H1 (cell line): ENCODE data around the gene CELF5. TPM values are rescaled to one million over a fixed set of nuclear protein-coding genes. Genes with fewer than 3 reads are reported as not detected.

Experiments used
- CTCF ChIA-PET: fragments of 300-600 bp; sonication (Branson Sonifier 250); formaldehyde crosslinking; loops from one replicate; lab custom pipeline; 2021; ENCODE audit not compliant: partially characterized antibody; lab: Charles Lee
- POLR2A ChIA-PET: fragments of 300-600 bp; sonication (Branson Sonifier 250); formaldehyde crosslinking; loops from one replicate; lab custom pipeline; 2021; ENCODE audit warnings: inconsistent platforms; ENCODE audit not compliant: partially characterized antibody; lab: Charles Lee
- DNase-seq, 2 experiments: peaks; one replicate each; pipeline versions ENCODE4 v3.0.0 to v3.0.0-alpha.2; 2010 to 2022; ENCODE audit warnings: low spot score in 2 of 2, low read depth in 1 of 2, mixed read lengths in 1 of 2
- FAIRE-seq: peaks from 2 replicates; lab custom pipeline; 2011; peaks lifted over from hg19 to GRCh38; lab: Jason Lieb, UNC
- H2AFZ ChIP-seq: 2 replicates; pipeline ENCODE4 v1.8.1; 2012; ENCODE audit warnings: low read length, inconsistent platforms
- H2AK5ac ChIP-seq: 2 replicates; pipeline ENCODE4 v1.6.1; 2013; ENCODE audit warnings: low read depth, low read length
- H2BK120ac ChIP-seq: replicated peaks from 2 replicates; pipeline ENCODE3; 2013; ENCODE audit warnings: low read depth, low read length, inconsistent platforms
- H2BK12ac ChIP-seq: 2 replicates; pipeline ENCODE4 v1.6.1; 2013; ENCODE audit warnings: low read depth, low read length
- H2BK15ac ChIP-seq: 2 replicates; pipeline ENCODE4 v1.6.1; 2013; ENCODE audit warnings: low read length
- H2BK20ac ChIP-seq: 2 replicates; pipeline ENCODE4 v1.6.1; 2013; ENCODE audit warnings: low read length
- H2BK5ac ChIP-seq: 2 replicates; pipeline ENCODE4 v1.6.1; 2013; ENCODE audit warnings: low read depth, low read length
- H3K14ac ChIP-seq: 2 replicates; pipeline ENCODE4 v1.6.1; 2013; ENCODE audit warnings: inconsistent platforms; ENCODE audit not compliant: insufficient read length
- H3K18ac ChIP-seq: 2 replicates; pipeline ENCODE4 v1.6.1; 2013; ENCODE audit warnings: low read length; ENCODE audit errors: extremely low read depth
- H3K23ac ChIP-seq: 2 replicates; pipeline ENCODE4 v1.6.1; 2013; ENCODE audit warnings: inconsistent platforms; ENCODE audit not compliant: insufficient read length
- H3K23me2 ChIP-seq: 2 replicates; pipeline ENCODE4 v1.6.1; 2013; ENCODE audit warnings: low read depth, low read length
- H3K27ac ChIP-seq: 2 replicates; pipeline ENCODE4 v1.6.1; 2011; ENCODE audit warnings: low read depth, low read length, inconsistent platforms
- H3K27me3 ChIP-seq, 4 experiments: replicated peaks in 1 of 4; 1 replicate in 1 of 4; 2 replicates in 3 of 4; pipeline versions ENCODE4 v1.6.1 to v1.8.1; 2011 to 2013; ENCODE audit warnings: low read length in 3 of 4, mild to moderate bottlenecking in 3 of 4, inconsistent platforms in 2 of 4, mixed read lengths in 2 of 4, moderate library complexity in 1 of 4; ENCODE audit not compliant: control insufficient read depth in 3 of 4, insufficient read depth in 3 of 4; ENCODE audit errors: extremely low read depth in 1 of 4
- H3K36me3 ChIP-seq, 4 experiments: 2 replicates each; pipeline versions ENCODE4 v1.6.1 to v1.8.1; 2011 to 2013; ENCODE audit warnings: mild to moderate bottlenecking in 4 of 4, low read length in 3 of 4, moderate library complexity in 2 of 4, control low read depth in 1 of 4, inconsistent platforms in 1 of 4; ENCODE audit not compliant: insufficient read depth in 4 of 4, control insufficient read depth in 2 of 4
- H3K4ac ChIP-seq: replicated peaks from 2 replicates; pipeline ENCODE3; 2013; ENCODE audit warnings: low read length, low read depth, mixed read lengths, inconsistent platforms; ENCODE audit not compliant: insufficient read length
- H3K4me1 ChIP-seq, 4 experiments: replicated peaks in 1 of 4; 1 replicate in 1 of 4; 2 replicates in 3 of 4; pipeline versions ENCODE4 v1.6.1 to v1.8.1; 2011 to 2013; ENCODE audit warnings: low read length in 3 of 4, inconsistent platforms in 2 of 4, mixed read lengths in 1 of 4; ENCODE audit not compliant: insufficient read depth in 4 of 4, control insufficient read depth in 3 of 4
- H3K4me2 ChIP-seq, 2 experiments: 2 replicates each; pipeline versions ENCODE4 v1.6.1 to v1.8.1; 2011 to 2013; ENCODE audit warnings: low read depth in 2 of 2, low read length in 2 of 2, control low read depth in 1 of 2, inconsistent platforms in 1 of 2, mild to moderate bottlenecking in 1 of 2; ENCODE audit not compliant: insufficient read depth in 1 of 2
- H3K4me3 ChIP-seq, 4 experiments: fragments of 200-600, 300-600 bp in 1 of 4; sonication (generic), shearing (Covaris generic), sonication (Bioruptor Twin) in 1 of 4; 2 replicates each; pipeline versions ENCODE4 v1.5.1 to v1.8.1; 2011 to 2016; ENCODE audit warnings: low read length in 4 of 4, low read depth in 3 of 4, control low read depth in 2 of 4, inconsistent platforms in 2 of 4, mild to moderate bottlenecking in 2 of 4, mixed read lengths in 1 of 4, moderate library complexity in 1 of 4; ENCODE audit not compliant: insufficient read depth in 2 of 4; ENCODE audit errors: extremely low read depth in 1 of 4
- H3K56ac ChIP-seq: replicated peaks from 2 replicates; pipeline ENCODE3; 2013; ENCODE audit warnings: low read depth, mild to moderate bottlenecking, mixed read lengths, low read length, inconsistent platforms; ENCODE audit not compliant: insufficient read length
- H3K79me1 ChIP-seq: 2 replicates; pipeline ENCODE4 v1.6.1; 2013; ENCODE audit warnings: low read depth, low read length, control low read depth
- H3K79me2 ChIP-seq, 2 experiments: 2 replicates each; pipeline versions ENCODE4 v1.6.1 to v1.8.1; 2012 to 2013; ENCODE audit warnings: low read length in 2 of 2, mild to moderate bottlenecking in 2 of 2, inconsistent platforms in 1 of 2; ENCODE audit not compliant: insufficient read depth in 2 of 2, control insufficient read depth in 1 of 2
- H3K9ac ChIP-seq, 4 experiments: replicated peaks in 1 of 4; 1 replicate in 1 of 4; 2 replicates in 3 of 4; pipeline versions ENCODE4 v1.6.1 to v1.8.1; 2011 to 2013; ENCODE audit warnings: low read depth in 3 of 4, low read length in 3 of 4, control low read depth in 2 of 4, mild to moderate bottlenecking in 2 of 4, moderate library complexity in 2 of 4, inconsistent platforms in 1 of 4; ENCODE audit errors: extremely low read depth in 1 of 4
- H3K9me3 ChIP-seq, 2 experiments: 2 replicates each; pipeline versions ENCODE4 v1.6.1 to v1.8.1; 2012 to 2013; ENCODE audit warnings: mild to moderate bottlenecking in 2 of 2, moderate library complexity in 2 of 2, control low read depth in 1 of 2, inconsistent platforms in 1 of 2, low read depth in 1 of 2, low read length in 1 of 2, mixed read lengths in 1 of 2; ENCODE audit not compliant: insufficient read depth in 2 of 2
- H4K20me1 ChIP-seq, 2 experiments: replicated peaks in 1 of 2; 2 replicates each; pipeline versions ENCODE3 to v1.8.1; 2011 to 2013; ENCODE audit warnings: inconsistent platforms in 2 of 2, low read length in 2 of 2, mild to moderate bottlenecking in 1 of 2; ENCODE audit not compliant: insufficient read depth in 2 of 2, control insufficient read depth in 1 of 2
- H4K5ac ChIP-seq: 2 replicates; pipeline ENCODE4 v1.6.1; 2013; ENCODE audit warnings: low read length, low read depth, mixed read lengths, inconsistent platforms; ENCODE audit not compliant: insufficient read length
- H4K8ac ChIP-seq: 2 replicates; pipeline ENCODE4 v1.8.0; 2013; ENCODE audit warnings: mild to moderate bottlenecking, moderate library complexity, low read length, inconsistent platforms; ENCODE audit not compliant: insufficient read depth; ENCODE audit errors: extremely low read depth
- H4K91ac ChIP-seq: replicated peaks from 2 replicates; pipeline ENCODE3; 2013; ENCODE audit warnings: low read length, mixed read lengths, inconsistent platforms; ENCODE audit not compliant: insufficient read length
- CHD1 ChIP-seq: IDR thresholded peaks from 2 replicates; pipeline ENCODE4 v1.6.1; 2012; ENCODE audit warnings: low read depth, low read length, improper control_type of control experiment
- SIN3A ChIP-seq, 2 experiments: IDR thresholded peaks in 1 of 2; conservative IDR thresholded peaks in 1 of 2; 2 replicates each; pipeline ENCODE4 v1.6.1; 2011 to 2012; ENCODE audit warnings: low read length in 2 of 2, improper control_type of control experiment in 1 of 2, low read depth in 1 of 2, mild to moderate bottlenecking in 1 of 2
- SP2 ChIP-seq: IDR thresholded peaks from 2 replicates; pipeline ENCODE4 v1.6.1; 2012; ENCODE audit warnings: mild to moderate bottlenecking, low read length, inconsistent platforms
- TBP ChIP-seq: IDR thresholded peaks from 2 replicates; pipeline ENCODE4 v1.6.1; 2011; ENCODE audit warnings: low read depth, low read length, improper control_type of control experiment
- WGBS, 2 experiments: shearing (Covaris generic) in 1 of 2; methylation state at CpG; one replicate each; pipeline versions ENCODE4 v1.1.6 to v1.1.7; 2013 to 2015; ENCODE audit warnings: low lambda C conversion rate in 2 of 2, mixed read lengths in 2 of 2, inconsistent platforms in 1 of 2, low coverage in 1 of 2, missing lambda C conversion rate in 1 of 2; ENCODE audit not compliant: insufficient replicate concordance in 2 of 2, insufficient coverage in 1 of 2, insufficient read length in 1 of 2; ENCODE audit errors: extremely low coverage in 1 of 2, missing lambda C conversion rate in 1 of 2; 5-methylcytosine and 5-hydroxymethylcytosine counted together
- polyA plus RNA-seq, 7 experiments: library from polyadenylated mRNA; depleted of rRNA in 3 of 7; stranded (reverse) in 5 of 7; unstranded in 2 of 7; fragments of >200 nt in 5 of 7; fragments of 200-250 nt in 2 of 7; gene quantifications; 1 replicate in 5 of 7; 2 replicates in 1 of 7; 4 replicates in 1 of 7; pipeline versions ENCODE4 v1.2.1 to v1.2.3, GENCODE V29; 2011 to 2013; ENCODE audit warnings: missing spikeins in 2 of 7, mixed read lengths in 2 of 7
- total RNA-seq: library from RNA; stranded (reverse); fragmentation: NEBNext Ultra II Directional; extraction: Animal tissue kit (Norgen Biotek cat#: 25700); gene quantifications from 2 replicates; pipeline ENCODE4 v1.2.1, GENCODE V29; 2021

Gene CELF5
- total and polyA plus RNA-seq, 2 of the 8 experiments (the other 6 are each of a cell fraction or from before 2014, with no cell fraction given) = 9.8 to 15.0 TPM

DNA sequence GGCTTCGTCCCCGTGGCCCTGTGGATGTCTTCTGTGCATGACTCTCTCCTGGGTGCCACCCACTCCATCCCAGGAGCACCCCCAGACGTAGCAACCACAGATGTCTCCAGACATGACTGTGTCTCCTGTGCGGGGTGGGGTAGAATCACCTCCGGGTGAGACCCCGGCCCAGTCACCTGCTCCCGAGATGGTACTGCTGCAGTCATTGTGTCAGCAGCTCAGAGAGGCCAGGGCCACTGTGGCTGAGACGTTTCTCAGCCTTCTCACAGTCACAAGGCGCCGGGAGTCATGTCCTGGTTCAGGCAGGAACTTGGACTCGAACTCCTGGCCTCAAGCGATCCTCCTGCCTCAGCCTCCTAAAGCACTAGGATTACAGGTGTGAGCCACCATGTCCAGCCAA is 22.1 kb upstream of the CELF5 start:
- no peaks in the 10 kb centered on the region for H3K79me2 ChIP-seq
- POLR2A ChIA-PET = interaction anchor here (1.6 to 1.7 kb wide), 2 partner anchors 14 to 18 kb away, joined by 4 to 5 read pairs; no protein-coding TSS in a partner anchor
- TF ChIP-seq TBP = no peak
- no peak for TF ChIP-seq CHD1
- no peak for TF ChIP-seq SIN3A (conservative IDR thresholded peaks at IDR 0.05 in 1 of 2, IDR thresholded peaks at IDR 0.05 in 1 of 2; ENCODE audit: low read depth in 1 of 2, low read length in 2 of 2)
- no peak for TF ChIP-seq SP2

More for the DNA sequence above, 22.1 kb upstream of the CELF5 start:
- Histone ChIP-seq H3K27me3 (no peaks in the 10 kb centered on the region), H2BK12ac (no peak overlapping the region), H3K4ac (no peak overlapping the region), H3K23me2 (no peaks in the 10 kb centered on the region), H3K36me3 (peaks cover 5 to 47% (median 14%) of the 10 kb centered on the region in 4 experiments; a peak in 5 of 8 replicates), H4K91ac (no peak overlapping the region), H3K23ac (no peak overlapping the region), H3K4me3 (no peak overlapping the region), H3K79me1 (no peaks in the 10 kb centered on the region), H4K8ac (no peak overlapping the region), H2AFZ (no peak overlapping the region), H3K18ac (no peak overlapping the region), H2BK15ac (no peak overlapping the region), H4K5ac (no peak overlapping the region), H3K14ac (no peak overlapping the region), H3K9ac (no peak overlapping the region), H3K9me3 (no peaks in the 10 kb centered on the region), H3K27ac (no peak overlapping the region), H3K56ac (no peak overlapping the region), H3K4me1 (no peaks in the 10 kb centered on the region; a peak in 1 of 7 replicates), H2BK20ac (no peak overlapping the region), H4K20me1 (peaks cover 4 to 10% of the 10 kb centered on the region in 2 experiments), H2BK5ac (no peak overlapping the region), H3K4me2 (no peak overlapping the region), H2AK5ac (no peak overlapping the region), H2BK120ac (no peak overlapping the region)
- FAIRE-seq (no peak), DNase-seq (no peak)
- WGBS, 2 experiments = 94% methylated on average over 12 of the region's 12 CpGs; no CpG with 5 or more reads in 1 of the 2 experiments
- CTCF ChIA-PET = no interaction called here
